Kidney (tissue), 14 donors: ENCODE measurements around the gene ENOX1. TPM values are rescaled to one million over a fixed set of nuclear protein-coding genes. Genes with fewer than 3 reads are reported as not detected.

Source experiments
- DNase-seq, 5 donors: peaks; one replicate each; pipeline ENCODE4 v3.0.0-alpha.2; 2013 to 2020
- FAIRE-seq: peaks from 2 replicates; lab custom pipeline; 2012; peaks lifted over from hg19 to GRCh38; lab: Jason Lieb, UNC
- H3K27ac ChIP-seq, 2 donors: one replicate each; pipeline ENCODE4 v1.7.0; 2013; ENCODE audit warnings: low read depth in 2 of 2, low read length in 2 of 2, inconsistent platforms in 1 of 2
- H3K27me3 ChIP-seq: one replicate; pipeline ENCODE4 v1.7.1; 2013; ENCODE audit warnings: low read length, inconsistent platforms; ENCODE audit not compliant: control insufficient read depth, insufficient read depth
- H3K36me3 ChIP-seq, 3 donors: one replicate each; pipeline versions ENCODE4 v1.7.0 to v1.7.1; 2013; ENCODE audit warnings: low read length in 3 of 3, control low read depth in 1 of 3, inconsistent platforms in 1 of 3; ENCODE audit not compliant: insufficient read depth in 3 of 3, control insufficient read depth in 2 of 3
- H3K4me1 ChIP-seq, 3 donors: one replicate each; pipeline versions ENCODE4 v1.7.0 to v1.7.1; 2013; ENCODE audit warnings: low read length in 3 of 3, inconsistent platforms in 1 of 3, low read depth in 1 of 3; ENCODE audit not compliant: control insufficient read depth in 2 of 3, insufficient read depth in 2 of 3
- H3K4me3 ChIP-seq, 3 donors: one replicate each; pipeline versions ENCODE4 v1.7.0 to v1.8.1; 2013; ENCODE audit warnings: low read length in 3 of 3, control low read depth in 1 of 3, inconsistent platforms in 1 of 3
- H3K9ac ChIP-seq, 3 donors: one replicate each; pipeline versions ENCODE4 v1.7.0 to v1.7.1; 2013; ENCODE audit warnings: low read length in 3 of 3, control low read depth in 1 of 3, inconsistent platforms in 1 of 3
- H3K9me3 ChIP-seq, 3 donors: one replicate each; pipeline versions ENCODE4 v1.7.0 to v1.7.1; 2013; ENCODE audit warnings: low read length in 3 of 3, control low read depth in 1 of 3, inconsistent platforms in 1 of 3; ENCODE audit not compliant: control insufficient read depth in 2 of 3, insufficient read depth in 1 of 3
- intact Hi-C: fragments of 100-400 bp; cut with DNase I; formaldehyde crosslinking; loops from one replicate; pipeline ENCODE4 v1.11.1; 2022
- polyA plus RNA-seq: library from polyadenylated mRNA; stranded (reverse); fragments of 350-450 nt; fragmentation: Illumina TruSeq; extraction: RNeasy Lipid Tissue Mini Kit (QIAGEN cat#74804); gene quantifications from one replicate; pipeline ENCODE4 v1.2.3, GENCODE V29; 2014; ENCODE audit warnings: low read depth, low replicate concordance; ENCODE audit not compliant: insufficient read depth
- total RNA-seq: library from RNA; stranded (reverse); fragmentation: NEBNext Ultra II Directional; extraction: Animal tissue kit (Norgen Biotek cat#: 25700); gene quantifications from one replicate; pipeline ENCODE4 v1.2.1, GENCODE V29; 2021
- TF ChIP-seq, protein P1 (sequence below): IDR thresholded peaks from 3 replicates; pipeline ENCODE4 v1.5.1; 2012; ENCODE audit warnings: mild to moderate bottlenecking, moderate library complexity, borderline replicate concordance; ENCODE audit not compliant: insufficient read depth; ENCODE audit errors: extremely low read depth
- donor health status: control.
- donor health status: control.
- donor health status: control.
- donor health status: control.
- donor health status: control.
- donor health status: DM: yes; HTN: yes; CAD: no.
- donor health status: Normal renal cell carcinoma (clear cell type).

The ENOX1 gene
- total and polyA plus RNA-seq, 2 donors from 2014 or later: 4.9 to 6.8 TPM

DNA sequence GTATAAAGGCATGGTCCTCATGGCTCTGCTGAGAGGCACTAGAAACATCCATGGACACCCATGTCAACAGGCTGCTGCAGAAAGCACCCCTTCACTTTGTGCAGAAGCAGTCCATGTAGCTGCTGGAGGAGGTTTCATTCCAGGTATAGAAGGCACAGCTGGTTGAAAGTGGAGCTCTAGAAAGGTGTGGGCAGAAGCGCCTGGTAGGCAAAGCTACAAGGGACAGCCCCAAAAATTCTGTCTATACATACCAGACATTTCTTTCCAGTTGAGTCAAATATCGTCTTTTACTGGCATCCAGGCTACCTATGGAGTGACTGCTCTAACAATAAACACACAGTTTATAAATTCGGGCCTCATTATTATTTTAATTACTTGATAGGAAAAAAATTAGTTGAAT, 129.3 kb downstream of the ENOX1 start:
- intact Hi-C loops: no loop called here
- Histone ChIP-seq H3K27ac (no peak overlapping the region), H3K36me3 (no peaks in the 10 kb centered on the region), H3K27me3 (no peaks in the 10 kb centered on the region), H3K4me1 (no peaks in the 10 kb centered on the region), H3K9ac (no peak overlapping the region), H3K9me3 (no peaks in the 10 kb centered on the region), H3K4me3 (no peak overlapping the region)
- TF ChIP-seq, protein P1, sequence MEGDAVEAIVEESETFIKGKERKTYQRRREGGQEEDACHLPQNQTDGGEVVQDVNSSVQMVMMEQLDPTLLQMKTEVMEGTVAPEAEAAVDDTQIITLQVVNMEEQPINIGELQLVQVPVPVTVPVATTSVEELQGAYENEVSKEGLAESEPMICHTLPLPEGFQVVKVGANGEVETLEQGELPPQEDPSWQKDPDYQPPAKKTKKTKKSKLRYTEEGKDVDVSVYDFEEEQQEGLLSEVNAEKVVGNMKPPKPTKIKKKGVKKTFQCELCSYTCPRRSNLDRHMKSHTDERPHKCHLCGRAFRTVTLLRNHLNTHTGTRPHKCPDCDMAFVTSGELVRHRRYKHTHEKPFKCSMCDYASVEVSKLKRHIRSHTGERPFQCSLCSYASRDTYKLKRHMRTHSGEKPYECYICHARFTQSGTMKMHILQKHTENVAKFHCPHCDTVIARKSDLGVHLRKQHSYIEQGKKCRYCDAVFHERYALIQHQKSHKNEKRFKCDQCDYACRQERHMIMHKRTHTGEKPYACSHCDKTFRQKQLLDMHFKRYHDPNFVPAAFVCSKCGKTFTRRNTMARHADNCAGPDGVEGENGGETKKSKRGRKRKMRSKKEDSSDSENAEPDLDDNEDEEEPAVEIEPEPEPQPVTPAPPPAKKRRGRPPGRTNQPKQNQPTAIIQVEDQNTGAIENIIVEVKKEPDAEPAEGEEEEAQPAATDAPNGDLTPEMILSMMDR: no peak
- FAIRE-seq (no peak), DNase-seq (no peak)

DNA sequence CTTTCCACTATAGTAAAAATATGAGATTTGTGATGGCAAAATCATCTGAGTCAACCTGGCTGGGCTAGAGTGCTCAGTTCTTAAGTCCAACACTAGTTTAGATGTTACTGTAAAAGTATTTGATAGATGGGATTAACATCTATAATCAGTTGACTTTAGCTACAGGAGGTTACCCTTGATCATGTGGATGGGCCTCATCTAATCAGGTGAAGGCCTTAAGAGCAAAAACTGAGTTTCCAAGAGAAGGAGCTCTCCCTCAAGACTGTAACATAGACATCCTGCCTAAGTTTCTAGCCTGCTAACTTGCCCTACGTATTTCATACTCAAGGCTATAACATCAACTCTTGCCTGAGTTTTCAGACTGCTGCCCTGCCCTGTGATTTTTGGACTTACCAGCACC, 132.8 kb downstream of the ENOX1 start:
- H3K9ac ChIP-seq: no peak overlapping the region
- H3K36me3 ChIP-seq: no peaks in the 10 kb centered on the region
- no peaks in the 10 kb centered on the region for H3K9me3 ChIP-seq
- intact Hi-C loops: no loop called here
- H3K27me3 ChIP-seq: no peaks in the 10 kb centered on the region
- H3K27ac ChIP-seq: no peak overlapping the region
- no peak overlapping the region for H3K4me3 ChIP-seq
- no peak for DNase-seq
- FAIRE-seq: no peak
- no peaks in the 10 kb centered on the region for H3K4me1 ChIP-seq
- TF ChIP-seq, protein P1: no peak

DNA sequence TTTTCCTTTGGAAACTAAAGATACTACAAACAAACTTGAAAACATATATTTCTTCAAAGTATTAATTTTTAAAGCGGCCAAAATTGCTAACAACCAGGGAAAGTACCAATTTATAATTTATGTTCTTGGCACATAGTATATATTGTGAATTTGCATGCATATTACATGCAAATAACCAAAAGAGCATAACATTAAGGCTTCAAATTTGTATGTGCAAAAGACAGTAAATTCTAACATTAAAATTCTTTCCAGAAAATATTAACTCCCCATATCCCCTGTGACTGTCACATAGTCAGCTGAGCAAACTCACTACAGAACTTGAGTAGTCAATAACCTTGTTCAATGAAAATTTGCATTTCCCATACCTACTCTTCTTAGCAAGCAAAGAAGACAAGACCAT, 133.4 kb downstream of the ENOX1 start:
- Histone ChIP-seq H3K9ac (no peak overlapping the region), H3K4me1 (no peaks in the 10 kb centered on the region), H3K4me3 (no peak overlapping the region), H3K27me3 (no peaks in the 10 kb centered on the region), H3K9me3 (no peaks in the 10 kb centered on the region), H3K27ac (no peak overlapping the region), H3K36me3 (no peaks in the 10 kb centered on the region)
- intact Hi-C loops: no loop called here
- DNase-seq: no peak
- TF ChIP-seq, protein P1: no peak
- FAIRE-seq: no peak

DNA sequence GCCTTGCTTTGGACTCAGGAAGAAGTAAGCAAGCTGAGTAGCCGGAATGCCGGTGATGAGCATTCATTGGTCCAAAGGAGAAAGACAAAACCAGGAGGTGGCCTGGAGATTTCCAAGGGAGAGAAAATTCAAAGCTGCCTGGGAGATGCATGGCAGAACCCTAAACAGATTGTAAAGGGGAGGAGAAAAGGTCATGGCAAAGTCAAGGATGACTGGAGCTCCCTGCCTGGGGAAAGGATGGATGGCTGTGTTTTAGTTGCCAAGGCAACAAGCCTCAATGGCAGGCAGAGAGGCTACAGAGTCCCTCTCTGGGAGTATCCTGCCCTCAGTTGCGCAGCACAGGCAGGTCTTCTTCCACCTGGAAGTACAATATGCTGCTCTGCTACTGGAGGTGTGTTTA, 134.0 kb downstream of the ENOX1 start:
- Histone ChIP-seq H3K9ac (no peak overlapping the region), H3K27me3 (no peaks in the 10 kb centered on the region), H3K4me1 (no peaks in the 10 kb centered on the region), H3K36me3 (no peaks in the 10 kb centered on the region), H3K9me3 (no peaks in the 10 kb centered on the region), H3K27ac (no peak overlapping the region), H3K4me3 (no peak overlapping the region)
- DNase-seq (peak in 4 of 5 donors; percentile 55 to 80 (median 66)), FAIRE-seq (no peak)
- TF ChIP-seq, protein P1: no peak
- intact Hi-C loops: no loop called here
